ENCODE results near the gene TSEN2. TPM values are rescaled to one million over a fixed set of nuclear protein-coding genes. Genes with fewer than 3 reads are reported as not detected.

TSEN2 gene
- total and polyA plus RNA-seq, 9 of the 15 experiments (the other 6 are each of a cell fraction or from before 2014, with no cell fraction given) = 38.5 to 76.3 (median 46.6) TPM

- no peak for TF ChIP-seq DEAF1 (CRISPR knock-in tag; IDR thresholded peaks at IDR 0.05)
- peak; percentile 66 for TF ChIP-seq FIP1L1 (IDR thresholded peaks at IDR 0.05; ENCODE audit: low read depth, low read length, poor library complexity, severe bottlenecking)
- TF ChIP-seq ZNF24 (IDR thresholded peaks at IDR 0.05) = peak; percentile 72; the same call in 1 of the 2 replicates
- TF ChIP-seq ZSCAN29 (IDR thresholded peaks at IDR 0.05) = no peak; the same call in 1 of the 2 replicates
- TF ChIP-seq USF2 (CRISPR knock-in tag; IDR thresholded peaks at IDR 0.05) = peak; percentile 83
- TF ChIP-seq ZNF12 (CRISPR knock-in tag; IDR thresholded peaks at IDR 0.05) = no peak
- TF ChIP-seq GATAD2A (IDR thresholded peaks at IDR 0.05) = no peak
- no peak for TF ChIP-seq ZNF644 (tag; IDR thresholded peaks at IDR 0.05; ENCODE audit: low read depth)
- TF ChIP-seq E2F3 (CRISPR knock-in tag; IDR thresholded peaks at IDR 0.05) = no peak
- no peak for TF ChIP-seq THRA (IDR thresholded peaks at IDR 0.05)
- 0 out of 2 replicates have a peak, but pooled peaks have one; percentile 44 for TF ChIP-seq KDM2B (CRISPR knock-in tag; IDR thresholded peaks at IDR 0.05)
- no peak for TF ChIP-seq SETDB1 (IDR thresholded peaks at IDR 0.05; ENCODE audit: low read length)
- TF ChIP-seq SRSF9 (IDR thresholded peaks at IDR 0.05; ENCODE audit: borderline replicate concordance, low read depth, low read length) = no peak
- TF ChIP-seq TSHZ1 (CRISPR knock-in tag; IDR thresholded peaks at IDR 0.05) = no peak
- peak; percentile 79 for TF ChIP-seq PHF20 (IDR thresholded peaks at IDR 0.05; ENCODE audit: partially characterized antibody)
Measured at GRCh38 chr3:12484198-12484982, at the start of gene TSEN2 (continued).

Measured in K562 (cell line).